ENCODE results near the gene PLXNA2.

PLXNA2 gene

GRCh38 chr1:208203127-208203847 is 40.9 kb downstream of the PLXNA2 start:
- DNase-seq (ENCODE audit: low spot score), result no peak

- DNase-seq (ENCODE audit: low spot score), result no peak
Measured at GRCh38 chr1:208202333-208202995, 41.7 kb downstream of the PLXNA2 start.

DNA sequence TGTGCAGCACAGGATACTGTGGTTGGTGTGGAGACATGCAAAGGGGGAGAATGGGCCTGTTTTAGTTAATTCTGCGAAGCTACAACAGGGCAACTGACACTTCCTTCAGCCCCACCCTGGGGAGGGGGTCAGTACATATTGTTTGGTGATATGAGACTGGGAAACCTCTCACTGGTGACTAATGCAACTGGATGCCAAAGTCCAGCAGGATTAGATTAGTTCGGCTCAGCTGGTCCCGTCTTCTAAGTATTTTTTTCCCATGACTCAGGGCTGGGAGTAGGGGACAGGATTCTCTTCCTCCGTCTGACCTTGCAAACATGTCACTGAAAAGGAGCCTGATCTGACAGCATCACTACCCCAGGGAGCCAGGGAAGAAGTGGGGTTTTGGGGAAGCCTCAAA is 43.0 kb downstream of the PLXNA2 start:
- no peak for DNase-seq (ENCODE audit: low spot score)

- no peak for DNase-seq (ENCODE audit: low spot score)
Measured at GRCh38 chr1:208200116-208200515, 44.1 kb downstream of the PLXNA2 start.

DNA sequence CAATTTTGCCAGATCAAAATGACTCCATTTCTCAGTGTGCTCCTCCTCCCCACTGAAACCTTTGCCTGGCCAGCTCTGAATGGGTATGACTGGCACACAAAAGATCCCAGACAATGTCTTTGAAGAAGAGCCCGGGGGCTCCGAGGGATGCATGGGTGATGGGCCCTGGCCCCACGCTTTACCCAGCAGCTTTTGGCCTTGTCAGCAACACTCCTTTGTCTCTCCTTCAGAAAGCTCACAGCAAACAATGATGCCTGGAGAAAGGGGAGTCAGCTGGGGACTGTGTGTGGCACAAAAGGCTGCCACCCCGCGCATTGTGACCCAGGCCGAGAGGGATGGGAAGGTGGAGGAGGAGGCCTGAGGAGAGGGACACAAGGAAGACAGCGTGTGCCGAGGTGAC is 45.9 kb downstream of the PLXNA2 start:
- DNase-seq (ENCODE audit: low spot score), result no peak

DNA sequence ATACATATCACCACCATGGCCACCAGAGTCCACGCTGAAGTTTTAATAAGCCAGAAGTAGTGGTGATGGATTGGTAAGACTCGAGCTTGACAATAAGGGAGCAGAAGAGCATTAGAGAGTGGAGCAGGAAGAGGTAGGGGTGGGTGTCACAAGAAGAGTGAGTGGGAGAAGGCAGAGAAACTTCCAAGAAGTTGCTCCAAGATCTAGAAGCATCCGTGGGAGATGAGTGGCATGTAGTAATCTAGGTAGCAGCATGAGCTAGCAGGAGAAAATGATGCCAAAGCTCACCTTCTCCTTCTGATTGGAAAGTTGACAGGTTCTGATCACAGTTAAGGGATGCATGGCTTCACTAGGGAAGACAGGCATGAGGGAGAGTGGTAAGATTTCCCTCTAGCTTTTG is 49.2 kb downstream of the PLXNA2 start:
- no peak for DNase-seq (ENCODE audit: low spot score)

DNA sequence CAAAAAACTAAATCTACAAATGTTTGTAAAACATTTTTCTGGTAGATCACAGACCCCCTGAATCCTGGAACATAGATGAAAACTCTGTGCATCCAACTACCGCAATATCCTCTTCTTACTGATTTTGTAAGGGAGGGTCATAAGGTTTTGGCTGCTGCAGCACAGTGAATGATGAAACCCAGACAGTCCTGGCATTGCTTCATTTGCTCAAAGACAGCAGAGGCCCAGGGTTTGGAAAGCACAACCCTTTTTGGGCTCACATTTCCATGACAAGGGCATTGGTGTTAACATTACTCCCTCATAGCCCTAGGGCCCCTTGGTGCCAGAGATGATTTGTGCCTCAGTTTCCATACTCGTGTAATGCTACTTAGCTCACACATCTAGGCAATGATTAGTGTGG is 51.2 kb downstream of the PLXNA2 start:
- no peak for DNase-seq (ENCODE audit: low spot score)

- DNase-seq (ENCODE audit: low spot score), result no peak
Measured at GRCh38 chr1:208190784-208191183, 53.4 kb downstream of the PLXNA2 start.

- DNase-seq (ENCODE audit: low spot score), result no peak
Measured at GRCh38 chr1:208189716-208190115, 54.5 kb downstream of the PLXNA2 start.

DNA sequence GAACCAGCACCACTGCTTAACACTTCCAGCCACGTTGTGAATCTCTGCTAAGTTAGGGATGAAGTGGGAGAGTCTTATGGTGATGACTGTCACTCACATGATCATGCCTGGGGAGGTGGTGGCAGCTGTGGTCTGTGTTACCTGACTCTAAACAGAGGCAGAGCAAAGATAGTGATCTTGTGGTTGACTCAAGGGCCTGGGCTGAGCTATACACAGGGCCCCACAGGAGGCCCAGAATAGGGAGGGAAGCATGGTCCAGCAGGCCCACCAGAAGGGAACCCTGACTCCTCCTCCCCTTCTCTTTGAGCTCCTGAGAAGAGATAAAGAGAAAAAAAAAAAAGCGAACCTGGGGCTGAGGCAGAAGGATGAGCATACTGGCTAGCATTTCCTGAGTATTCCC is 55.0 kb downstream of the PLXNA2 start:
- no peak for DNase-seq (ENCODE audit: low spot score)

DNA sequence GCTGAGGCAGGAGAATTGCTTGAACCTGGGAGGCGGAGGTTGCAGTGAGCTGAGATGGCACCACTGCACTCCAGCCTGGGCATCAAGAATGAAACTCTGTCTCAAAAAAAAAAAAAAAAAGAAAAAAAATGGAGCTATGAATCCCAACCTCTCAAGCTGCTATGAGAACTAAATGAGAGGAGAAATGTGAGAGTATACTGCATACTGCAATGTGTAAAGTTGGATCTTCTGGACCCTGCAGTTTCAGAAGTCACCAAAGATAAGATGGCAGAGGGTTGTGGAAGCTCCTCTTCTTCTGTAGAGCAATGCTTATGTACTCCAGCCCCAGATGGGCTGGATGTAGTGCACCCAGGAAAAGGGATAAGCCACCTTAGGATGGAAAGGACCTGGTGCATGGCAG is 55.6 kb downstream of the PLXNA2 start:
- DNase-seq (ENCODE audit: low spot score), result no peak

GRCh38 chr1:208187499-208188041 is 56.6 kb downstream of the PLXNA2 start:
- DNase-seq (ENCODE audit: low spot score), result no peak

DNA sequence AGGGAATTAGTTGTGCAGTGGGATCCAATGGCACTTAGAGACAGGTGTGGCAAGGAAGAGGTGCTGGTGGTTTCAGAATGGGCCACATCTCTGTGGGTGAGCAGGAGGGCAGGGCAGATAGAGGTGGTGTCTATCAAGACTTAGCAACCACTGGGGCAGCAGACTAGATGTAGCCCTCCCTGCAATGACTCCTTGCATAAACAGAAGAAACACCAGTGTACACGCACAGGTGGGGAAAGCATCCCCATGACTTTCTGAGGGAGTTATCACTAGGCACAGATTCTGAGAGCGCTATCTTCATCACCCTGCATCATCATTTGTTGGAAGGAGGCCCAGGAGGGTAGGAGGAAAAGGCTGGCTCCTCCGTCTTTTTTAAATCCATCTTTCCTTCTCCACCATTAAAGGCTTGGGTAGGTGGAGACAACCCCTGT is 58.4 kb downstream of the PLXNA2 start:
- no peak for DNase-seq (ENCODE audit: low spot score)

DNA sequence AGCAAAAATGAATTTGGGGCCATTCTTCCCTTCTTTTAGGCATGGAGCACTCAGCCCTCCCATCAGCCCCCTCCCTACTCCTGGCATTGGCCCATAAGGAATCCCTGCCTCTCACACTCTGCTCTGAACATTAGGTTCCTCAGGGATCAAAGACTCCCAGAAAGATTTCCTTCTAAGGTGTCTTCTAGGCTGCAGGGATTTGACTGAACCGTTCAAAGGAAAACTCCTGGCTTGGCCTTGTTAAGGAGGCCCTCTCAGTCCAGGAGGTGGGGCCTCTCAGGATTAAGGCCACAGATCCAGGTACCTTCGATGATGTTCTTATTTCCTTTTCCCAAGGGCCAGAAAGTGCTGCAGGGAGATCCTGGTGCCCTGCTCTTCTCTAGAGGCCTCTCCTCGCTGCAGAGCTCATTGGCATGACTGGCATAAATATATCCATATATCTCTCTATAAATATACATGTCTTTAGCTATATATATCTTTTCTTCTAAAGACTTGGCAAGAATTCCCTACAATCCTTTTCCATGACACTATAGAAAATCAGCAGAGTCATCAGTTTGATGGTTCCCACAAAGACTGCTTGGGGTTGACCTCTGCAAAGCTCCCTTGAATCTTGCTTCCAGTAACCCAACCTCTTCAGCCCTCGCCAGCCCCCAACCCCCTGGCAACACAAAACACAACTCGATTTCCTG is 59.1 kb downstream of the PLXNA2 start:
- no peak for DNase-seq (ENCODE audit: low spot score)

DNA sequence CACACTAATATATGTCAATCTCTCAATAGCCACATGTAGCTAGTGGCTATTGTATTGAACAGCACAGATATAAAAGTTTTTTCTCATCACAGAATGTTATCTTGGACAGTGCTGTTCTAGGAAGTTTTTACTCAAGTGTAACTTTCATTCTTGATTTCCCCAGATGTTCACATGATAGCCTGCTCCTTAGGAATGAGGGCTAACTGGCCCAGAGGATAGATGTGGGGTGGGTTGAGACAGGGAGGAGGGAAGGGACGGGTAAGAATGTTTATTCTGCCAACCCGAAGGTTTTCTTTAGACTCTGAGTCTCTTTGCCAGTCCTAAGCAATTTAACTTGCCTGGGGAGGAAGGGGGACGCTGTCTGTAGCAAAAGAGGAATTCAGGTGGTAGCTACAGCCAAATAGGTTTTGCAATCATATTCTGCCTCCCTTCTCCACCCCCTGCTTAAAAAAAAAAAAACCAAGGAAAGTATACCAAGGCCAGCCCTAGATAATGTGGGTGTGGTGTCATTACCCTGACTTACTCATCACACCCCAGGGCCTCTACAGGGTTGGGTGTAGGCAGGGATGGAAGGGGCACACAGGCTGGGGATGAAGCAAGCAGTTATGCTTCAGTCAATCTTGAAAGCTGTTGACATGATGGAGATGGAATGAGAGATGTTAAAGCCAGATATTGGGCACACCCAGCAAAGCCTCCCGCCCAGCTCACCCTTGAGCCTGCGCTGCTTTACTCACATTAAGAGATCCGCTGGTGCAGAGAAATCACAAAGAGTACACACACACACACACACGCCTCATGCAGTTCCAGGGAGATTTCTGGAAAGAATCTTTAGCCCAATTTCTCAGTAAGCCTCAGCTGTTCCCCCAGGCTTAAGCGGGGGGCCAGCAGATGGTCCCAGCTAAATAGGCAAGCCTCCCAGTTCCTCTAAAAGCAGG is 59.9 kb downstream of the PLXNA2 start:
- DNase-seq (ENCODE audit: low spot score), result peak; percentile 39

GRCh38 chr1:208182880-208183645 is 61.1 kb downstream of the PLXNA2 start:
- no peak for DNase-seq (ENCODE audit: low spot score)

- DNase-seq (ENCODE audit: low spot score), result no peak
Measured at GRCh38 chr1:208181364-208181763, 62.8 kb downstream of the PLXNA2 start.

GRCh38 chr1:208180421-208180820 is 63.8 kb downstream of the PLXNA2 start:
- DNase-seq (ENCODE audit: low spot score), result no peak

GRCh38 chr1:208179961-208180409 is 64.2 kb downstream of the PLXNA2 start:
- DNase-seq (ENCODE audit: low spot score), result no peak

- no peak for DNase-seq (ENCODE audit: low spot score)
Measured at GRCh38 chr1:208179263-208179816, 64.8 kb downstream of the PLXNA2 start.

DNA sequence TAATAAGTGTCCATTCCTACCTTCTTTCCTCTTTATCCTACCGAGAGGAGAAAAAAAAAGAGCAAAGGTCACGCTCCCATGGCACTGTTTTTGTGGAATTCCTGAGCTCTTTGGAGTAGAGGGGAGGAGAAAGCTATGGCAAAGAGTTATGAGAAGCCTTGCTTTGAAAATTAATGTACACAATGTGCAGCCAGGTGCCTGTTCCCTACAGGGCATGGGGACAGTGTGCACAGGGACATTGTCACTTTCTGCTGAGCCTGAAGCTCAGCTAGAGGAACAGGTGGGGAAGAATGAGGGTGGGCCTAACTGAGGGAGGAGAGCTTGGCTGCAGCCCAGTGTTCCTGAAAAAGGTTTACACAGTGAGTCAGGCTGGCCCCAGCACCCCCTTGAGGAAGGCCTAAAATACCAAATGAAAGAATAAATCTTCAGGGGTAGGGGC is 66.1 kb downstream of the PLXNA2 start:
- no peak for DNase-seq (ENCODE audit: low spot score)
